ENCODE data around the gene UGT1A5. TPM values are rescaled to one million over a fixed set of nuclear protein-coding genes. Genes with fewer than 3 reads are reported as not detected.

Gene UGT1A5
- polyA plus RNA-seq, 1 of the 3 experiments (the other 2 are of a cell fraction) = not detected

GRCh38 chr2:233756429-233757081 lies 43.8 kb downstream of the UGT1A5 start:
- DNase-seq = no peak
- TF ChIP-seq NFIC (IDR thresholded peaks at IDR 0.05; ENCODE audit: borderline replicate concordance) = no peak
- no peak for TF ChIP-seq RFX5 (IDR thresholded peaks at IDR 0.05; ENCODE audit: low read length)
- Histone ChIP-seq H3F3A (replicated peaks; ENCODE audit: insufficient read depth) (no peaks in the 10 kb centered on the region), H3K9me3 (no peaks in the 10 kb centered on the region), H3K9me2 (no peaks in the 10 kb centered on the region), H3K36me3 (replicated peaks in 1 of 2; ENCODE audit: control insufficient read depth in 1 of 2, insufficient read depth in 2 of 2, low read length in 1 of 2) (no peaks in the 10 kb centered on the region), H3K4me3 (ENCODE audit: low read depth in 2 of 2, low read length in 1 of 2) (no peak overlapping the region), H3K79me2 (ENCODE audit: insufficient read depth) (no peaks in the 10 kb centered on the region), H4K20me1 (ENCODE audit: insufficient read depth) (no peaks in the 10 kb centered on the region), H3K27ac (ENCODE audit: low read depth in 2 of 2, low read length in 1 of 2) (no peak overlapping the region), H3K4me1 (ENCODE audit: control insufficient read depth in 1 of 2, insufficient read depth in 2 of 2, low read depth in 1 of 2, low read length in 1 of 2) (no peaks in the 10 kb centered on the region), H3K4me2 (no peak overlapping the region), H2AFZ (ENCODE audit: low read depth) (no peak overlapping the region), H3K9ac (no peak overlapping the region), H3K27me3 (ENCODE audit: insufficient read depth) (no peaks in the 10 kb centered on the region)
- ChIA-PET POLR2A (no interaction called here), CTCF (no interaction called here)
- WGBS (ENCODE audit: low lambda C conversion rate) = 53% methylated on average over 7 of the region's 7 CpGs

- Histone ChIP-seq H3K79me2 (ENCODE audit: insufficient read depth) (no peaks in the 10 kb centered on the region), H4K20me1 (ENCODE audit: insufficient read depth) (no peaks in the 10 kb centered on the region), H3F3A (replicated peaks; ENCODE audit: insufficient read depth) (no peaks in the 10 kb centered on the region), H3K27me3 (ENCODE audit: insufficient read depth) (no peaks in the 10 kb centered on the region), H3K9me2 (no peaks in the 10 kb centered on the region), H3K4me3 (ENCODE audit: low read depth in 2 of 2, low read length in 1 of 2) (no peak overlapping the region), H3K27ac (ENCODE audit: low read depth in 2 of 2, low read length in 1 of 2) (no peak overlapping the region), H3K4me2 (no peak overlapping the region), H3K9me3 (no peaks in the 10 kb centered on the region), H3K4me1 (ENCODE audit: control insufficient read depth in 1 of 2, insufficient read depth in 2 of 2, low read depth in 1 of 2, low read length in 1 of 2) (no peaks in the 10 kb centered on the region), H2AFZ (ENCODE audit: low read depth) (no peak overlapping the region), H3K9ac (no peak overlapping the region), H3K36me3 (replicated peaks in 1 of 2; ENCODE audit: control insufficient read depth in 1 of 2, insufficient read depth in 2 of 2, low read length in 1 of 2) (no peaks in the 10 kb centered on the region)
- ChIA-PET POLR2A (no interaction called here), CTCF (interaction anchor here (0.5 kb wide), 1 partner anchor 319 kb away, joined by 3 read pairs; no protein-coding TSS in a partner anchor)
- DNase-seq = no peak
- TF ChIP-seq EP300 (IDR thresholded peaks at IDR 0.05; ENCODE audit: borderline replicate concordance in 1 of 2, low read depth in 1 of 2, low read length in 1 of 2) = no peak
- no peak for TF ChIP-seq CHD2 (IDR thresholded peaks at IDR 0.05; ENCODE audit: low read length, partially characterized antibody)
- no peak for TF ChIP-seq EZH2phosphoT487 (IDR thresholded peaks at IDR 0.05; ENCODE audit: borderline replicate concordance, low read depth)
- TF ChIP-seq RFX5 (IDR thresholded peaks at IDR 0.05; ENCODE audit: low read length) = no peak
- TF ChIP-seq TCF12 (IDR thresholded peaks at IDR 0.05) = no peak
- no peak for TF ChIP-seq CTCF (IDR thresholded peaks at IDR 0.05)
- TF ChIP-seq RXRA (IDR thresholded peaks at IDR 0.05; ENCODE audit: borderline replicate concordance, low read depth) = no peak
- no peak for TF ChIP-seq FOXM1 (IDR thresholded peaks at IDR 0.05; ENCODE audit: low read depth)
- no peak for TF ChIP-seq JUND (IDR thresholded peaks at IDR 0.05)
- no peak for TF ChIP-seq GATA2 (CRISPR knock-in tag; IDR thresholded peaks at IDR 0.05)
- TF ChIP-seq FOSL2 (IDR thresholded peaks at IDR 0.05; ENCODE audit: borderline replicate concordance, low read depth) = no peak
- no peak for TF ChIP-seq TAF1 (IDR thresholded peaks at IDR 0.05; ENCODE audit: borderline replicate concordance, low read depth, low read length)
- no peak for TF ChIP-seq NFIC (IDR thresholded peaks at IDR 0.05; ENCODE audit: borderline replicate concordance)
- no peak for TF ChIP-seq RCOR1 (IDR thresholded peaks at IDR 0.05; ENCODE audit: low read length)
- TF ChIP-seq TEAD4 (IDR thresholded peaks at IDR 0.05; ENCODE audit: borderline replicate concordance, insufficient read depth) = no peak
- no peak for TF ChIP-seq MAX (IDR thresholded peaks at IDR 0.05; ENCODE audit: low read depth)
- no peak for TF ChIP-seq YY1 (IDR thresholded peaks at IDR 0.05; ENCODE audit: low read depth)
- TF ChIP-seq USF1 (IDR thresholded peaks at IDR 0.05; ENCODE audit: borderline replicate concordance, low read depth) = no peak
These were observed 45.4 kb downstream of the UGT1A5 start for GRCh38 chr2:233758141-233758540.
